Smooth muscle cell (in vitro differentiated cells): ENCODE data around the gene AFF1. TPM values are rescaled to one million over a fixed set of nuclear protein-coding genes. Genes with fewer than 3 reads are reported as not detected.

Experiments used
- DNase-seq: peaks from one replicate; lab custom pipeline; 2025; ENCODE audit not compliant: unreplicated experiment; lab: John Stamatoyannopoulos, UW
- H2AFZ ChIP-seq: fragments of 200-600 bp; sonication (generic); 2 replicates; pipeline ENCODE4 v1.6.0; 2016; ENCODE audit warnings: antibody characterized with exemption, low read depth, mild to moderate bottlenecking
- H3F3A ChIP-seq: fragments of 200-600 bp; sonication (generic); 2 replicates; pipeline ENCODE4 v1.6.0; 2017; ENCODE audit warnings: antibody characterized with exemption, low read depth
- H3K27ac ChIP-seq: fragments of 200-600 bp; sonication (generic); 2 replicates; pipeline ENCODE4 v1.5.1; 2016; ENCODE audit warnings: low read depth, mild to moderate bottlenecking
- H3K27me3 ChIP-seq: fragments of 200-600 bp; sonication (generic); 2 replicates; pipeline ENCODE4 v1.6.1; 2016; ENCODE audit warnings: low read depth, mild to moderate bottlenecking
- H3K36me3 ChIP-seq: fragments of 200-600 bp; sonication (generic); 2 replicates; pipeline ENCODE4 v1.5.1; 2016; ENCODE audit warnings: low read depth
- H3K4me1 ChIP-seq: fragments of 200-600 bp; sonication (generic); 2 replicates; pipeline ENCODE4 v1.5.1; 2016; ENCODE audit warnings: low read depth
- H3K4me2 ChIP-seq: fragments of 200-600 bp; sonication (generic); 2 replicates; pipeline ENCODE4 v1.6.0; 2016; ENCODE audit warnings: mild to moderate bottlenecking
- H3K4me3 ChIP-seq: fragments of 200-600 bp; sonication (generic); 2 replicates; pipeline ENCODE4 v1.5.1; 2016; ENCODE audit warnings: mild to moderate bottlenecking
- H3K79me2 ChIP-seq: fragments of 200-600 bp; sonication (generic); 2 replicates; pipeline ENCODE4 v1.6.0; 2016; ENCODE audit warnings: low read depth, mild to moderate bottlenecking
- H3K9ac ChIP-seq: fragments of 200-600 bp; sonication (generic); 2 replicates; pipeline ENCODE4 v1.6.0; 2016; ENCODE audit warnings: low read depth
- H3K9me3 ChIP-seq: fragments of 200-600 bp; sonication (generic); replicated peaks from 2 replicates; pipeline ENCODE4 v1.5.1; 2016; ENCODE audit warnings: low read depth
- H4K20me1 ChIP-seq: fragments of 200-600 bp; sonication (generic); 2 replicates; pipeline ENCODE4 v1.6.0; 2016; ENCODE audit warnings: low read depth
- WGBS: methylation state at CpG from one replicate; pipeline ENCODE4 v1.1.7; 2016; ENCODE audit warnings: low lambda C conversion rate; 5-methylcytosine and 5-hydroxymethylcytosine counted together
- polyA plus RNA-seq: library from polyadenylated mRNA; unstranded; fragments of >200 nt; fragmentation: Nextera tagmentation; extraction: Ambion mirVana; gene quantifications from 2 replicates; pipeline ENCODE4 v1.2.1, GENCODE V29; 2016
- total RNA-seq: library from RNA; depleted of rRNA; stranded (reverse); fragments of >200 nt; gene quantifications from 2 replicates; pipeline ENCODE4 v1.2.3, GENCODE V29; 2014
- TF ChIP-seq, protein P1 (sequence below): fragments of 200-600 bp; sonication (generic); IDR thresholded peaks from 2 replicates; pipeline ENCODE4 v1.5.1; 2017; ENCODE audit warnings: borderline replicate concordance, mild to moderate bottlenecking, antibody characterized with exemption; ENCODE audit not compliant: insufficient read depth, poor library complexity, severe bottlenecking

Gene AFF1
- total and polyA plus RNA-seq, 2 experiments from 2014 or later, result 6.6 to 17.7 TPM

GRCh38 chr4:87025614-87026041 lies 90.8 kb downstream of the AFF1 start:
- H3K9me3 ChIP-seq, result no peaks in the 10 kb centered on the region
- H3F3A ChIP-seq, result peaks cover 4% of the 10 kb centered on the region
- TF ChIP-seq, protein P1, sequence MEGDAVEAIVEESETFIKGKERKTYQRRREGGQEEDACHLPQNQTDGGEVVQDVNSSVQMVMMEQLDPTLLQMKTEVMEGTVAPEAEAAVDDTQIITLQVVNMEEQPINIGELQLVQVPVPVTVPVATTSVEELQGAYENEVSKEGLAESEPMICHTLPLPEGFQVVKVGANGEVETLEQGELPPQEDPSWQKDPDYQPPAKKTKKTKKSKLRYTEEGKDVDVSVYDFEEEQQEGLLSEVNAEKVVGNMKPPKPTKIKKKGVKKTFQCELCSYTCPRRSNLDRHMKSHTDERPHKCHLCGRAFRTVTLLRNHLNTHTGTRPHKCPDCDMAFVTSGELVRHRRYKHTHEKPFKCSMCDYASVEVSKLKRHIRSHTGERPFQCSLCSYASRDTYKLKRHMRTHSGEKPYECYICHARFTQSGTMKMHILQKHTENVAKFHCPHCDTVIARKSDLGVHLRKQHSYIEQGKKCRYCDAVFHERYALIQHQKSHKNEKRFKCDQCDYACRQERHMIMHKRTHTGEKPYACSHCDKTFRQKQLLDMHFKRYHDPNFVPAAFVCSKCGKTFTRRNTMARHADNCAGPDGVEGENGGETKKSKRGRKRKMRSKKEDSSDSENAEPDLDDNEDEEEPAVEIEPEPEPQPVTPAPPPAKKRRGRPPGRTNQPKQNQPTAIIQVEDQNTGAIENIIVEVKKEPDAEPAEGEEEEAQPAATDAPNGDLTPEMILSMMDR, result no peak
- 77% methylated on average over 6 of the region's 6 CpGs for WGBS
- no peak for DNase-seq
- H2AFZ ChIP-seq, result no peak overlapping the region
- H3K4me1 ChIP-seq, result peaks cover 41% of the 10 kb centered on the region
- no peak overlapping the region for H3K27ac ChIP-seq
- no peak overlapping the region for H3K9ac ChIP-seq
- peaks cover 48% of the 10 kb centered on the region for H4K20me1 ChIP-seq
- H3K27me3 ChIP-seq, result no peaks in the 10 kb centered on the region
- H3K4me2 ChIP-seq, result no peak overlapping the region
- no peak overlapping the region for H3K4me3 ChIP-seq
- H3K36me3 ChIP-seq, result no peaks in the 10 kb centered on the region
- H3K79me2 ChIP-seq, result peaks cover 85% of the 10 kb centered on the region

- Histone ChIP-seq H3F3A (peaks cover 14% of the 10 kb centered on the region), H3K9ac (no peak overlapping the region), H3K27ac (no peak overlapping the region), H3K4me1 (peaks cover 46% of the 10 kb centered on the region), H3K79me2 (peaks cover 82% of the 10 kb centered on the region), H3K36me3 (no peaks in the 10 kb centered on the region), H3K9me3 (no peaks in the 10 kb centered on the region), H3K4me3 (no peak overlapping the region), H2AFZ (no peak overlapping the region), H3K4me2 (peak overlapping the region; percentile 14), H4K20me1 (peaks cover 58% of the 10 kb centered on the region), H3K27me3 (no peaks in the 10 kb centered on the region)
- TF ChIP-seq, protein P1, result no peak
- 86% methylated on average over 4 of the region's 4 CpGs for WGBS
- DNase-seq, result no peak
Observed at GRCh38 chr4:87026800-87027495, 92.1 kb downstream of the AFF1 start.

DNA sequence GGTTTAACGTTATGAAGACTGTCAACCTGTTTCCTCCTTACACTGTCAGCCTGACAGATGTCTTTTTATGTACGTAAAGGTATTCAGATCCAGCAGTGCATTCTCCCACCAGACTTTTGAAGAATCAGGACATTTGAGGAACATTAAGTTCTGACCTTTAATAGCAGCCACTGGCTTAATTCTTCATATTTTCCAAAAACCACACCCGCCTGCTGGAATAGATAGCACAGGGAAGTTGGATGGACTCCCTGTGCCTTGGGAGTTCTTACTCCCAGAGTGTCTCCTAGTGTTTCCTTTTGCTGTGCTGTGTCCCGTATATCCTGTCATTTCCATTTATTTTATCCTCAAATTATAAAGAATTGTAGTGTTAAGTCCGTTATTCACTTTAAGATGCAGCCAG lies 94.5 kb downstream of the AFF1 start:
- Histone ChIP-seq H3K4me3 (no peak overlapping the region), H3K9ac (no peak overlapping the region), H4K20me1 (peaks cover 76% of the 10 kb centered on the region), H2AFZ (no peak overlapping the region), H3K36me3 (no peaks in the 10 kb centered on the region), H3K79me2 (peaks cover 80% of the 10 kb centered on the region), H3K4me2 (peak overlapping the region; percentile 20), H3K9me3 (no peaks in the 10 kb centered on the region), H3K27ac (no peak overlapping the region), H3K27me3 (no peaks in the 10 kb centered on the region), H3F3A (peaks cover 14% of the 10 kb centered on the region), H3K4me1 (peaks cover 65% of the 10 kb centered on the region)
- 81% methylated on average over 5 of the region's 5 CpGs for WGBS
- DNase-seq, result no peak
- TF ChIP-seq, protein P1, result no peak

- Histone ChIP-seq H3K9ac (peak overlapping the region; percentile 37), H3K4me2 (peak overlapping the region; percentile 81), H3K36me3 (no peaks in the 10 kb centered on the region), H3K27ac (peak overlapping the region; percentile 81), H3K4me3 (peak overlapping the region; percentile 26), H3K79me2 (peaks cover 80% of the 10 kb centered on the region), H2AFZ (no peak overlapping the region), H3K4me1 (peaks cover 67% of the 10 kb centered on the region), H4K20me1 (peaks cover 72% of the 10 kb centered on the region), H3K27me3 (no peaks in the 10 kb centered on the region), H3F3A (peaks cover 14% of the 10 kb centered on the region), H3K9me3 (no peaks in the 10 kb centered on the region)
- 66% methylated on average over 4 of the region's 4 CpGs for WGBS
- no peak for DNase-seq
- TF ChIP-seq, protein P1, result no peak
Observed at GRCh38 chr4:87030124-87030523, 95.3 kb downstream of the AFF1 start.
